WTC11 (cell line): ENCODE measurements around the gene SNRPF. TPM values are rescaled to one million over a fixed set of nuclear protein-coding genes. Genes with fewer than 3 reads are reported as not detected.

Experiments
- ZNF138 ChIP-seq: sonication (generic); formaldehyde crosslinking; conservative IDR thresholded peaks from 2 replicates; pipeline ENCODE4 v1.8.1; 2022; ENCODE audit warnings: mild to moderate bottlenecking, moderate library complexity, missing genetic modification reagents
- total RNA-seq: library from RNA; stranded (reverse); gene quantifications from 3 replicates; pipeline ENCODE4 v1.2.3, GENCODE V29; 2021
- TF ChIP-seq, protein P1 (sequence below): sonication (generic); formaldehyde crosslinking; conservative IDR thresholded peaks from 2 replicates; pipeline ENCODE4 v1.8.1; 2023; ENCODE audit warnings: mild to moderate bottlenecking, low read depth, missing genetic modification reagents, moderate library complexity
- TF ChIP-seq, protein P2 (sequence below): fragments of 250-450 bp; sonication (Bioruptor Pico); IDR thresholded peaks from 2 replicates; pipeline ENCODE4 v1.9.0; 2021; ENCODE audit warnings: moderate library complexity, mild to moderate bottlenecking, inconsistent platforms, borderline replicate concordance

The SNRPF gene
- total RNA-seq, 1 experiment from 2014 or later, result 75.8 TPM

DNA sequence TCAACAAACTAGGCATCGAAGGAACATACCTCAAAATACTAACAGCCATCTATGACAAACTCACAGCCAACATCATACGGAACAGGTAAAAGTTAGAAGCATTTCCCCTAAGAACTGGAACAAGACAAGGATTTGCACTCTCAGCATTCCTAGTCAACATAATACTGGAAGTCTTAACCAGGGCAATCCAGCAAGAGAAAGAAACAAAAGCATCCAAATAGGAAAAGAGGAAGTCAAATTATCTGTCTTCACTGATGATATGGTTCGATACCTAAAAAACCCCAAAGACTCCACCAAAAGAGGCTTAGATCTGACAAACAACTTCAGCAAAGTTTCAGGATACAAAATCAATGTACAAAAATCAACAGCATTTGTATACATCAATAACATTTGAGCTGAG lies 51.1 kb downstream of the SNRPF start (continued):
- TF ChIP-seq, protein P1, sequence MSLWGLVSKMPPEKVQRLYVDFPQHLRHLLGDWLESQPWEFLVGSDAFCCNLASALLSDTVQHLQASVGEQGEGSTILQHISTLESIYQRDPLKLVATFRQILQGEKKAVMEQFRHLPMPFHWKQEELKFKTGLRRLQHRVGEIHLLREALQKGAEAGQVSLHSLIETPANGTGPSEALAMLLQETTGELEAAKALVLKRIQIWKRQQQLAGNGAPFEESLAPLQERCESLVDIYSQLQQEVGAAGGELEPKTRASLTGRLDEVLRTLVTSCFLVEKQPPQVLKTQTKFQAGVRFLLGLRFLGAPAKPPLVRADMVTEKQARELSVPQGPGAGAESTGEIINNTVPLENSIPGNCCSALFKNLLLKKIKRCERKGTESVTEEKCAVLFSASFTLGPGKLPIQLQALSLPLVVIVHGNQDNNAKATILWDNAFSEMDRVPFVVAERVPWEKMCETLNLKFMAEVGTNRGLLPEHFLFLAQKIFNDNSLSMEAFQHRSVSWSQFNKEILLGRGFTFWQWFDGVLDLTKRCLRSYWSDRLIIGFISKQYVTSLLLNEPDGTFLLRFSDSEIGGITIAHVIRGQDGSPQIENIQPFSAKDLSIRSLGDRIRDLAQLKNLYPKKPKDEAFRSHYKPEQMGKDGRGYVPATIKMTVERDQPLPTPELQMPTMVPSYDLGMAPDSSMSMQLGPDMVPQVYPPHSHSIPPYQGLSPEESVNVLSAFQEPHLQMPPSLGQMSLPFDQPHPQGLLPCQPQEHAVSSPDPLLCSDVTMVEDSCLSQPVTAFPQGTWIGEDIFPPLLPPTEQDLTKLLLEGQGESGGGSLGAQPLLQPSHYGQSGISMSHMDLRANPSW, result no peak
- TF ChIP-seq ZNF138, result no peak
- TF ChIP-seq, protein P2, sequence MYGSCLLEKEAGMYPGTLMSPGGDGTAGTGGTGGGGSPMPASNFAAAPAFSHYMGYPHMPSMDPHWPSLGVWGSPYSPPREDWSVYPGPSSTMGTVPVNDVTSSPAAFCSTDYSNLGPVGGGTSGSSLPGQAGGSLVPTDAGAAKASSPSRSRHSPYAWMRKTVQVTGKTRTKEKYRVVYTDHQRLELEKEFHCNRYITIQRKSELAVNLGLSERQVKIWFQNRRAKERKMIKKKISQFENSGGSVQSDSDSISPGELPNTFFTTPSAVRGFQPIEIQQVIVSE, result no peak
- TF ChIP-seq, all 79 proteins: peak for 0

Other genes with a start within 250 kb of the SNRPF start
- 1.9 to 2.7 TPM (median 2.1 TPM) in 3 replicates for gene NTN4, start 68.2 kb upstream of the SNRPF start, total RNA-seq
- gene CCDC38, start 83.7 kb downstream of the SNRPF start, total RNA-seq, result 0.07 TPM in 1 of 3 replicates, not detected in the others
- gene AMDHD1, start 84.4 kb downstream of the SNRPF start, total RNA-seq, result 0.62 to 1.6 TPM (median 1.1 TPM) in 3 replicates
- gene HAL, start 137.4 kb downstream of the SNRPF start, total RNA-seq, result 0.23 to 0.39 TPM (median 0.32 TPM) in 3 replicates
- 134 to 172 TPM (median 162 TPM) in 3 replicates for gene LTA4H, start 176.6 kb downstream of the SNRPF start, total RNA-seq